Skin of body (tissue), 3 donors: ENCODE results near the gene PMF1. TPM values are rescaled to one million over a fixed set of nuclear protein-coding genes. Genes with fewer than 3 reads are reported as not detected.

ENCODE experiments used
- DNase-seq: peaks from one replicate; lab custom pipeline; 2025; lab: John Stamatoyannopoulos, UW
- small RNA-seq: library from RNA; depleted of rRNA; stranded (forward); fragments of <200 nt; gene quantifications from one replicate; pipeline ENCODE3, GENCODE V24; 2014; ENCODE audit warnings: low replicate concordance
- total RNA-seq: library from RNA; depleted of rRNA; stranded (reverse); fragments of >200 nt; gene quantifications from one replicate; pipeline ENCODE4 v1.2.3, GENCODE V29; 2014

The PMF1 gene
- total RNA-seq, 1 donor from 2014 or later: 33.9 TPM

- DNase-seq: no peak
These were observed 49.9 kb downstream of the PMF1 start for GRCh38 chr1:156262461-156263287.

GRCh38 chr1:156263288-156263655 is 50.5 kb downstream of the PMF1 start:
- DNase-seq: no peak

GRCh38 chr1:156266051-156266450 is 53.2 kb downstream of the PMF1 start:
- no peak for DNase-seq

- no peak for DNase-seq
These were observed 55.5 kb downstream of the PMF1 start for GRCh38 chr1:156268336-156268735.

- DNase-seq: no peak
These were observed 57.5 kb downstream of the PMF1 start for GRCh38 chr1:156270314-156270713.

- DNase-seq: no peak
These were observed 63.7 kb downstream of the PMF1 start for GRCh38 chr1:156276532-156276931.

- DNase-seq: no peak
These were observed 64.2 kb downstream of the PMF1 start for GRCh38 chr1:156276966-156277381.

- DNase-seq: no peak
These were observed 67.0 kb downstream of the PMF1 start for GRCh38 chr1:156279837-156280236.

- DNase-seq: no peak
These were observed 68.5 kb downstream of the PMF1 start for GRCh38 chr1:156281281-156281680.

GRCh38 chr1:156281693-156282478 is 69.1 kb downstream of the PMF1 start:
- no peak for DNase-seq

- peak; percentile 98 for DNase-seq
These were observed 69.8 kb downstream of the PMF1 start, which contains the start of gene SMG5 for GRCh38 chr1:156282479-156283222. TSS of gene SMG5 (minus strand) at chr1:156282825. CDS start at chr1:156282680, 145 bp downstream.

GRCh38 chr1:156283521-156283920 is 70.7 kb downstream of the PMF1 start:
- DNase-seq: no peak

- no peak for DNase-seq
These were observed 71.3 kb downstream of the PMF1 start, which contains the start of gene TMEM79 for GRCh38 chr1:156284112-156284511. TSS of gene TMEM79 (plus strand) at chr1:156284325. CDS start at chr1:156285227, 902 bp downstream.

- no peak for DNase-seq
These were observed 72.0 kb downstream of the PMF1 start for GRCh38 chr1:156284757-156285156.

- DNase-seq: no peak
These were observed 72.6 kb downstream of the PMF1 start for GRCh38 chr1:156285437-156285836.

- no peak for DNase-seq
These were observed 73.3 kb downstream of the PMF1 start for GRCh38 chr1:156286061-156286460.

Small RNA genes within 50 kb of the gene (small RNA-seq; reads per million reads assigned to genes)
- not detected for gene RF00568

Other genes with a start within 250 kb of the PMF1 start
- 57.6 TPM for gene ARHGEF2, start 234.5 kb upstream of the PMF1 start, total RNA-seq
- 186 TPM for gene SSR2, start 192.1 kb upstream of the PMF1 start, total RNA-seq
- 12.1 TPM for gene UBQLN4, start 159.2 kb upstream of the PMF1 start, total RNA-seq
- 25.7 TPM for gene LAMTOR2, start 158.2 kb upstream of the PMF1 start, total RNA-seq
- 31.7 TPM for gene RAB25, start 151.8 kb upstream of the PMF1 start, total RNA-seq
- 6.6 TPM for gene MEX3A, start 130.5 kb upstream of the PMF1 start, total RNA-seq
- 429 TPM for gene LMNA, start 98.3 kb upstream of the PMF1 start, total RNA-seq
- 12.1 TPM for gene SEMA4A, start 59.4 kb upstream of the PMF1 start, total RNA-seq
- 6.6 TPM for gene SLC25A44, start 18.9 kb upstream of the PMF1 start, total RNA-seq
- gene BGLAP, start 29.2 kb downstream of the PMF1 start, total RNA-seq: 0.99 TPM
- gene PAQR6, start 35.0 kb downstream of the PMF1 start, total RNA-seq: 0.79 TPM
- gene SMG5, start 69.8 kb downstream of the PMF1 start, total RNA-seq: 29.8 TPM
- 14.6 TPM for gene TMEM79, start 71.3 kb downstream of the PMF1 start, total RNA-seq
- gene GLMP, start 82.7 kb downstream of the PMF1 start, total RNA-seq: 23.2 TPM
- gene VHLL, start 86.3 kb downstream of the PMF1 start, total RNA-seq: not detected
- gene CCT3, start 125.3 kb downstream of the PMF1 start, total RNA-seq: 173 TPM
- not detected for gene TSACC, start 125.5 kb downstream of the PMF1 start, total RNA-seq
- gene RHBG, start 156.2 kb downstream of the PMF1 start, total RNA-seq: 2.1 TPM